T-cell (primary cell): ENCODE results near the gene FGFBP1. TPM values are rescaled to one million over a fixed set of nuclear protein-coding genes. Genes with fewer than 3 reads are reported as not detected.

ENCODE experiments used
- ATAC-seq, 4 experiments: fragments of 200-7000 bp in 3 of 4; fragments of 150-1000 bp in 1 of 4; cut with Tn5 transposase; replicated peaks in 1 of 4; 1 replicate in 3 of 4; 2 replicates in 1 of 4; pipeline ENCODE4 v1.10.0; 2021; ENCODE audit warnings: moderate library complexity in 3 of 4, mild to moderate bottlenecking in 2 of 4, moderate number of reproducible peaks in 1 of 4
- CTCF ChIA-PET, 2 donors: fragments of 300-600 bp; sonication (Branson Sonifier 250); formaldehyde crosslinking; loops; one replicate each; lab custom pipeline; 2022; ENCODE audit warnings: antibody characterized with exemption in 2 of 2; lab: Charles Lee
- POLR2A ChIA-PET, 2 donors: fragments of 300-600 bp; sonication (Branson Sonifier 250); formaldehyde crosslinking; loops; one replicate each; lab custom pipeline; 2022; ENCODE audit warnings: antibody characterized with exemption in 2 of 2; lab: Charles Lee
- DNase-seq, 35 experiments: peaks; one replicate each; pipeline versions ENCODE4 v3.0.0 to v3.0.0-alpha.2; 2013 to 2023
- H3K27ac ChIP-seq: one replicate; pipeline ENCODE4 v1.5.1; 2013; ENCODE audit warnings: low read length
- H3K27me3 ChIP-seq, 2 experiments: replicated peaks in 1 of 2; 1 replicate in 1 of 2; 2 replicates in 1 of 2; pipeline versions ENCODE4 v1.6.1 to v1.7.0; 2013; ENCODE audit warnings: low read length in 1 of 2, mixed read lengths in 1 of 2; ENCODE audit not compliant: control insufficient read depth in 2 of 2, insufficient read depth in 2 of 2; ENCODE audit errors: extremely low read depth in 1 of 2
- H3K36me3 ChIP-seq, 2 donors: 1 replicate in 1 of 2; 2 replicates in 1 of 2; pipeline versions ENCODE4 v1.6.1 to v1.7.0; 2013; ENCODE audit warnings: low read length in 1 of 2; ENCODE audit not compliant: control insufficient read depth in 2 of 2, insufficient read depth in 1 of 2; ENCODE audit errors: extremely low read depth in 1 of 2
- H3K4me1 ChIP-seq, 2 experiments: 1 replicate in 1 of 2; 2 replicates in 1 of 2; pipeline versions ENCODE4 v1.6.1 to v1.7.0; 2013; ENCODE audit warnings: low read length in 2 of 2, mixed read lengths in 1 of 2; ENCODE audit not compliant: insufficient read depth in 2 of 2, control insufficient read depth in 1 of 2; ENCODE audit errors: extremely low read depth in 1 of 2
- H3K4me3 ChIP-seq, 2 donors: 1 replicate in 1 of 2; 2 replicates in 1 of 2; pipeline versions ENCODE4 v1.5.1 to v1.7.0; 2013; ENCODE audit warnings: mild to moderate bottlenecking in 2 of 2, low read length in 1 of 2, moderate library complexity in 1 of 2; ENCODE audit not compliant: control insufficient read depth in 1 of 2; ENCODE audit errors: extremely low read depth in 1 of 2
- H3K9me3 ChIP-seq: 2 replicates; pipeline ENCODE4 v1.7.0; 2013
- H3K27ac Mint-ChIP-seq, 2 donors: one replicate each; pipeline ENCODE4 v1.8.0; 2020 to 2021; ENCODE audit warnings: mild to moderate bottlenecking in 2 of 2, mixed read lengths in 2 of 2
- H3K27me3 Mint-ChIP-seq, 2 donors: one replicate each; pipeline ENCODE4 v1.8.0; 2021 to 2022; ENCODE audit warnings: mixed read lengths in 2 of 2
- H3K36me3 Mint-ChIP-seq: one replicate; pipeline ENCODE4 v1.8.0; 2021; ENCODE audit warnings: mixed read lengths
- H3K4me1 Mint-ChIP-seq, 3 donors: one replicate each; pipeline ENCODE4 v1.8.0; 2020 to 2022; ENCODE audit warnings: mixed read lengths in 3 of 3, mild to moderate bottlenecking in 1 of 3
- H3K4me3 Mint-ChIP-seq, 3 donors: one replicate each; pipeline ENCODE4 v1.8.0; 2020 to 2022; ENCODE audit warnings: mild to moderate bottlenecking in 3 of 3, mixed read lengths in 3 of 3, moderate library complexity in 3 of 3
- H3K9me3 Mint-ChIP-seq, 3 donors: one replicate each; pipeline ENCODE4 v1.8.0; 2020 to 2022; ENCODE audit warnings: mixed read lengths in 3 of 3
- WGBS: methylation state at CpG from one replicate; pipeline ENCODE4 v1.1.5; 2013; ENCODE audit warnings: missing lambda C conversion rate; ENCODE audit not compliant: insufficient coverage; 5-methylcytosine and 5-hydroxymethylcytosine counted together
- total RNA-seq, 35 experiments: library from RNA in 6 of 35; stranded (reverse) in 6 of 35; fragments of 120-200 nt in 1 of 35; gene quantifications; one replicate each; pipeline versions ENCODE4 v1.2.1 to v1.2.4 and lab custom pipeline; 2013 to 2026

The FGFBP1 gene
- total RNA-seq, 5 donors from 2014 or later (not counting 1 experiment from before 2014, with no cell fraction given), result not detected

- H3K4me1 Mint-ChIP-seq, result no peaks in the 10 kb centered on the region
- H3K4me1 ChIP-seq, result no peaks in the 10 kb centered on the region
- H3K27me3 Mint-ChIP-seq, result no peaks in the 10 kb centered on the region
- H3K27me3 ChIP-seq, result no peaks in the 10 kb centered on the region
- H3K36me3 ChIP-seq, result no peaks in the 10 kb centered on the region
- 96% methylated on average over 6 of the region's 9 CpGs for WGBS
- ChIA-PET POLR2A (no interaction called here), CTCF (no interaction called here)
- no peak overlapping the region for H3K4me3 ChIP-seq
- H3K36me3 Mint-ChIP-seq, result no peaks in the 10 kb centered on the region
- DNase-seq (no peak), ATAC-seq (no peak)
- H3K27ac Mint-ChIP-seq, result no peak overlapping the region
- H3K4me3 Mint-ChIP-seq, result no peak overlapping the region
- H3K27ac ChIP-seq, result no peak overlapping the region
- H3K9me3 ChIP-seq, result no peaks in the 10 kb centered on the region
- H3K9me3 Mint-ChIP-seq, result no peaks in the 10 kb centered on the region
Observed at GRCh38 chr4:15948826-15949225, 10.3 kb upstream of the FGFBP1 start.

GRCh38 chr4:15947684-15948083 lies 9.1 kb upstream of the FGFBP1 start:
- DNase-seq (no peak), ATAC-seq (no peak)
- H3K9me3 Mint-ChIP-seq, result no peaks in the 10 kb centered on the region
- no peaks in the 10 kb centered on the region for H3K36me3 Mint-ChIP-seq
- no peak overlapping the region for H3K4me3 Mint-ChIP-seq
- ChIA-PET POLR2A (no interaction called here), CTCF (no interaction called here)
- no peaks in the 10 kb centered on the region for H3K4me1 ChIP-seq
- no peaks in the 10 kb centered on the region for H3K9me3 ChIP-seq
- no peaks in the 10 kb centered on the region for H3K27me3 Mint-ChIP-seq
- 70% methylated on average over 4 of the region's 8 CpGs for WGBS
- no peak overlapping the region for H3K4me3 ChIP-seq
- H3K27ac Mint-ChIP-seq, result no peak overlapping the region
- no peaks in the 10 kb centered on the region for H3K4me1 Mint-ChIP-seq
- no peaks in the 10 kb centered on the region for H3K36me3 ChIP-seq
- no peaks in the 10 kb centered on the region for H3K27me3 ChIP-seq
- no peak overlapping the region for H3K27ac ChIP-seq

- no peak for ATAC-seq
- H3K4me1 Mint-ChIP-seq, result no peaks in the 10 kb centered on the region
- ChIA-PET POLR2A (no interaction called here), CTCF (no interaction called here)
- H3K36me3 Mint-ChIP-seq, result no peaks in the 10 kb centered on the region
- H3K36me3 ChIP-seq, result no peaks in the 10 kb centered on the region
- no peak overlapping the region for H3K4me3 Mint-ChIP-seq
- DNase-seq, result no peak
- no peak overlapping the region for H3K27ac ChIP-seq
- 83% methylated on average over 1 of the region's 1 CpG for WGBS
- no peaks in the 10 kb centered on the region for H3K9me3 Mint-ChIP-seq
- no peaks in the 10 kb centered on the region for H3K9me3 ChIP-seq
- H3K4me3 ChIP-seq, result no peak overlapping the region
- peaks cover 0 to 5% of the 10 kb centered on the region in 2 experiments for H3K27me3 ChIP-seq
- H3K4me1 ChIP-seq, result no peaks in the 10 kb centered on the region
- H3K27ac Mint-ChIP-seq, result no peak overlapping the region
- H3K27me3 Mint-ChIP-seq, result peaks cover 1 to 2% of the 10 kb centered on the region in 2 donors
Observed at GRCh38 chr4:15945516-15945915, 7.0 kb upstream of the FGFBP1 start.

GRCh38 chr4:15944895-15945294 lies 6.4 kb upstream of the FGFBP1 start:
- Mint-ChIP-seq H3K9me3 (no peaks in the 10 kb centered on the region), H3K27ac (no peak overlapping the region), H3K27me3 (peaks cover 5 to 7% of the 10 kb centered on the region in 2 donors), H3K4me3 (no peak overlapping the region), H3K4me1 (no peaks in the 10 kb centered on the region), H3K36me3 (no peaks in the 10 kb centered on the region)
- ATAC-seq (no peak), DNase-seq (no peak)
- POLR2A ChIA-PET, result no interaction called here
- Histone ChIP-seq H3K4me1 (no peaks in the 10 kb centered on the region), H3K36me3 (no peaks in the 10 kb centered on the region), H3K4me3 (no peak overlapping the region), H3K27me3 (peaks cover 0 to 10% of the 10 kb centered on the region in 2 experiments), H3K27ac (no peak overlapping the region), H3K9me3 (no peaks in the 10 kb centered on the region)
- CTCF ChIA-PET, result no interaction called here
- WGBS, result 75% methylated on average over 1 of the region's 2 CpGs

- CTCF ChIA-PET, result interaction anchor here in 1 of 2 donors (0.6 kb wide), 2 partner anchors 61 to 1566 kb away, joined by 4 to 5 read pairs; no protein-coding TSS in a partner anchor
- H3K4me1 Mint-ChIP-seq, result no peaks in the 10 kb centered on the region
- H3K4me1 ChIP-seq, result no peaks in the 10 kb centered on the region
Observed at GRCh38 chr4:15942283-15942682, 3.7 kb upstream of the FGFBP1 start.

GRCh38 chr4:15938182-15938581 lies 358 bp downstream of the FGFBP1 start:
- no peaks in the 10 kb centered on the region for H3K36me3 Mint-ChIP-seq
- H3K4me3 Mint-ChIP-seq, result no peak overlapping the region
- no peak for DNase-seq
- no peak for ATAC-seq
- Histone ChIP-seq H3K27me3 (peaks cover 0 to 21% of the 10 kb centered on the region in 2 experiments), H3K4me3 (no peak overlapping the region), H3K4me1 (no peaks in the 10 kb centered on the region), H3K9me3 (no peaks in the 10 kb centered on the region), H3K27ac (no peak overlapping the region), H3K36me3 (no peaks in the 10 kb centered on the region)
- ChIA-PET POLR2A (no interaction called here), CTCF (no interaction called here)
- H3K27ac Mint-ChIP-seq, result no peak overlapping the region
- H3K9me3 Mint-ChIP-seq, result no peaks in the 10 kb centered on the region
- H3K27me3 Mint-ChIP-seq, result peaks cover 5 to 14% of the 10 kb centered on the region in 2 donors
- no peaks in the 10 kb centered on the region for H3K4me1 Mint-ChIP-seq
- WGBS, result 86% methylated on average over 2 of the region's 8 CpGs

More at GRCh38 chr4:15942283-15942682, 3.7 kb upstream of the FGFBP1 start:
- Histone ChIP-seq H3K27me3 (peaks cover 0 to 16% of the 10 kb centered on the region in 2 experiments), H3K27ac (no peak overlapping the region), H3K9me3 (no peaks in the 10 kb centered on the region), H3K4me3 (no peak overlapping the region), H3K36me3 (no peaks in the 10 kb centered on the region)
- no peaks in the 10 kb centered on the region for H3K36me3 Mint-ChIP-seq
- DNase-seq (no peak), ATAC-seq (no peak)
- no CpG with 5 or more reads among the region's 1 CpG for WGBS
- H3K9me3 Mint-ChIP-seq, result no peaks in the 10 kb centered on the region
- H3K27ac Mint-ChIP-seq, result no peak overlapping the region
- H3K27me3 Mint-ChIP-seq, result peaks cover 5 to 7% of the 10 kb centered on the region in 2 donors
- POLR2A ChIA-PET, result no interaction called here
- no peak overlapping the region for H3K4me3 Mint-ChIP-seq

- Histone ChIP-seq H3K4me3 (no peak overlapping the region), H3K4me1 (no peaks in the 10 kb centered on the region), H3K27me3 (peaks cover 0 to 21% of the 10 kb centered on the region in 2 experiments), H3K27ac (no peak overlapping the region), H3K9me3 (no peaks in the 10 kb centered on the region), H3K36me3 (no peaks in the 10 kb centered on the region)
- no peak for ATAC-seq
- Mint-ChIP-seq H3K27me3 (peaks cover 14 to 20% of the 10 kb centered on the region in 2 donors), H3K36me3 (no peaks in the 10 kb centered on the region), H3K9me3 (no peaks in the 10 kb centered on the region), H3K4me1 (no peaks in the 10 kb centered on the region), H3K27ac (no peak overlapping the region), H3K4me3 (no peak overlapping the region)
- DNase-seq, result no peak
- ChIA-PET POLR2A (no interaction called here), CTCF (interaction anchor here in 1 of 2 donors (0.5 to 0.7 kb wide), 2 partner anchors 208 to 348 kb away, joined by 3 read pairs; no protein-coding TSS in a partner anchor)
- WGBS, result 50% methylated on average over 3 of the region's 4 CpGs
Observed at GRCh38 chr4:15936495-15936894, 2.0 kb downstream of the FGFBP1 start.
